Upper lobe of left lung (tissue), 6 donors: ENCODE results near the gene ADGRL1. TPM values are rescaled to one million over a fixed set of nuclear protein-coding genes. Genes with fewer than 3 reads are reported as not detected.

Source experiments
- ATAC-seq, 2 donors: fragments of 200-7000 bp; cut with Tn5 transposase; one replicate each; pipeline ENCODE4 v1.9.1; 2022; ENCODE audit warnings: mild to moderate bottlenecking in 2 of 2, moderate library complexity in 2 of 2; ENCODE audit not compliant: low FRiP score in 2 of 2
- DNase-seq, 2 donors: peaks; one replicate each; pipeline ENCODE4 v3.0.0-alpha.2; 2019 to 2020
- H3K27ac ChIP-seq, 4 donors: fragments of 200-600 bp; sonication (generic); one replicate each; pipeline ENCODE4 v1.5.1; 2016 to 2019
- H3K27me3 ChIP-seq, 4 donors: fragments of 200-600 bp; sonication (generic); one replicate each; pipeline ENCODE4 v1.5.1; 2017 to 2019
- H3K36me3 ChIP-seq, 4 donors: fragments of 200-600 bp; sonication (generic); one replicate each; pipeline ENCODE4 v1.5.1; 2016 to 2019
- H3K4me1 ChIP-seq, 4 donors: fragments of 200-600 bp; sonication (generic); one replicate each; pipeline ENCODE4 v1.5.1; 2018 to 2019
- H3K4me3 ChIP-seq, 4 donors: fragments of 200-600 bp; sonication (generic); one replicate each; pipeline ENCODE4 v1.5.1; 2017 to 2019; ENCODE audit warnings: mild to moderate bottlenecking in 2 of 4, moderate library complexity in 1 of 4
- H3K9me3 ChIP-seq, 4 donors: fragments of 200-600 bp; sonication (generic); one replicate each; pipeline ENCODE4 v1.5.1; 2018 to 2019
- EP300 ChIP-seq, 4 donors: sonication (generic); formaldehyde crosslinking; IDR thresholded peaks; one replicate each; pipeline ENCODE4 v1.5.1; 2017; ENCODE audit warnings: antibody characterized with exemption in 4 of 4, control low read depth in 2 of 4
- POLR2A ChIP-seq, 4 donors: fragments of 450-650 bp; IDR thresholded peaks; one replicate each; pipeline ENCODE4 v1.5.1; 2016 to 2017; ENCODE audit warnings: antibody characterized with exemption in 4 of 4, mild to moderate bottlenecking in 2 of 4
- POLR2AphosphoS5 ChIP-seq, 2 donors: sonication (generic); formaldehyde crosslinking; IDR thresholded peaks; one replicate each; pipeline ENCODE4 v1.5.1; 2017; ENCODE audit warnings: antibody characterized with exemption in 2 of 2
- WGBS, 2 donors: methylation state at CpG; one replicate each; pipeline ENCODE4 v1.1.5; 2017 to 2018; 5-methylcytosine and 5-hydroxymethylcytosine counted together
- total RNA-seq, 6 donors: library from RNA; depleted of rRNA in 4 of 6; stranded (reverse); fragments of >200 nt in 4 of 6; gene quantifications; one replicate each; pipeline versions ENCODE4 v1.1.0 to v1.2.1, GENCODE V29; 2016 to 2021
- TF ChIP-seq, protein P1 (sequence below), 6 experiments: fragments of 450-650 bp in 4 of 6; fragments of 200-600 bp in 2 of 6; sonication (generic) in 2 of 6; IDR thresholded peaks; one replicate each; pipeline ENCODE4 v1.5.1; 2016 to 2019; ENCODE audit warnings: antibody characterized with exemption in 6 of 6
- donor health status: DM: no; HTN: no; CAD: no; lungs with moderate emphysema.
- donor health status: DM: no; HTN: yes; CAD: no; lungs with severe emphysema.

ADGRL1 gene
- total RNA-seq, 6 donors from 2014 or later, result 23.5 to 33.2 (median 27.4) TPM

DNA sequence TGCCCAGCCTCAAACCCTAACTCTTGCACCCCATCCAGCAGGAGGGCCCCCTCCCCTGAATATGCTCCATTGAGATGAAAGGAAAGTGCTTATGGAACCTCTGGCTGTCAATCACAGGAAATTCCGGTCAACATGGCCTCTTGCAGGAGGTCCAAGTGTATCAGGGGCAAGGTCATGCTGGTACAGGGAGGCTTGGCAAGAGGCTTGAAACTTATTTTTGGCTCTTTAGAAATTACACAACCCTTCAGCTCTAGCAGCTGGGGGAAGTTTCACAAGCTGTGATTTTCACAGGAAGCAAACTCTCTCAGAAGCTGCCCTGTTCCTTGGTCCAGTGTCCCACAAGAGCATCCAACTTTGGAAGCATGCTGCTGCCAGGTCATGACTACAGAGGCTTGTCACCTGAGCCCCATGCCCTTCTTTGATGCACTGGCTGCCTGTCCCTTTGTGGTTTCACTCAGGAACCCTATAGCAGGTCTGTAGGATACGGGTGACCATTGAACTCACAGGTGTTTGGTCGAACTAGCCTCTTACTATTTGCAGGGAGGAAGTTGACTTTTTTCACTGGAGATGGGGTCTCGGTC is 78.0 kb downstream of the ADGRL1 start:
- TF ChIP-seq POLR2AphosphoS5 (IDR thresholded peaks at IDR 0.05), result peak; percentile 8 to 61
- no peak for TF ChIP-seq POLR2A (IDR thresholded peaks at IDR 0.05)
- no peaks in the 10 kb centered on the region for H3K27me3 ChIP-seq
- ATAC-seq, result peak; percentile 68 to 81
- 44 to 78% methylated on average over 4 of the region's 4 CpGs for WGBS, 2 donors
- H3K4me1 ChIP-seq, result peaks cover 7 to 12% (median 9%) of the 10 kb centered on the region in 4 donors
- peak in 1 of 2 donors; percentile 47 for DNase-seq
- no peaks in the 10 kb centered on the region for H3K9me3 ChIP-seq
- no peak overlapping the region for H3K4me3 ChIP-seq
- no peaks in the 10 kb centered on the region for H3K36me3 ChIP-seq
- peak overlapping the region; percentile 35 to 75 (median 70) for H3K27ac ChIP-seq

DNA sequence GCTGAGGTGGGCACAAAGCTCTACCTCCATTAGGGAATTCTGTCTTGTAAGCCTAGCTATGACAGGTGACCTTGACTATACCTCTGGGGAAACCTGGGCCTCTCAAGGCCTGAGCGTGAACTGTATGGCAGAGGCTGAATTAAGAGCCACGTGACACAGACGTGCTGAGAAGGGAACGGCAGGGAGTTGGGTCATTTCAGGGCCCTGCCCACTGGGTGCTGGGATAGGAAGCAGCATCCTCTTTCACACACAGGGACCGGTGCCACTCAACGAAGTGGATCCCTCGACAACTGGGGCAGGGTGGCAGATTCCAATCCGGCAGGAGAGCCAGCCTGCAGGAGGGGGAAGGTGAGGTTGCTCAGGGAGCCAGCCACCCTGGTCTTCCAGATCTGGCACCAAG is 78.8 kb downstream of the ADGRL1 start:
- 66 to 80% methylated on average over 7 to 8 of the region's 8 CpGs for WGBS, 2 donors
- Histone ChIP-seq H3K27me3 (no peaks in the 10 kb centered on the region), H3K9me3 (no peaks in the 10 kb centered on the region), H3K27ac (peak overlapping the region in 3 of 4 donors; percentile 25 to 75 (median 68)), H3K4me1 (peaks cover 7 to 12% (median 9%) of the 10 kb centered on the region in 4 donors), H3K4me3 (no peak overlapping the region), H3K36me3 (no peaks in the 10 kb centered on the region)
- TF ChIP-seq, protein P1, sequence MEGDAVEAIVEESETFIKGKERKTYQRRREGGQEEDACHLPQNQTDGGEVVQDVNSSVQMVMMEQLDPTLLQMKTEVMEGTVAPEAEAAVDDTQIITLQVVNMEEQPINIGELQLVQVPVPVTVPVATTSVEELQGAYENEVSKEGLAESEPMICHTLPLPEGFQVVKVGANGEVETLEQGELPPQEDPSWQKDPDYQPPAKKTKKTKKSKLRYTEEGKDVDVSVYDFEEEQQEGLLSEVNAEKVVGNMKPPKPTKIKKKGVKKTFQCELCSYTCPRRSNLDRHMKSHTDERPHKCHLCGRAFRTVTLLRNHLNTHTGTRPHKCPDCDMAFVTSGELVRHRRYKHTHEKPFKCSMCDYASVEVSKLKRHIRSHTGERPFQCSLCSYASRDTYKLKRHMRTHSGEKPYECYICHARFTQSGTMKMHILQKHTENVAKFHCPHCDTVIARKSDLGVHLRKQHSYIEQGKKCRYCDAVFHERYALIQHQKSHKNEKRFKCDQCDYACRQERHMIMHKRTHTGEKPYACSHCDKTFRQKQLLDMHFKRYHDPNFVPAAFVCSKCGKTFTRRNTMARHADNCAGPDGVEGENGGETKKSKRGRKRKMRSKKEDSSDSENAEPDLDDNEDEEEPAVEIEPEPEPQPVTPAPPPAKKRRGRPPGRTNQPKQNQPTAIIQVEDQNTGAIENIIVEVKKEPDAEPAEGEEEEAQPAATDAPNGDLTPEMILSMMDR (IDR thresholded peaks at IDR 0.05), result no peak
- TF ChIP-seq POLR2A (IDR thresholded peaks at IDR 0.05) (peak in 1 of 4 donors; percentile 41), POLR2AphosphoS5 (IDR thresholded peaks at IDR 0.05) (peak in 1 of 2 donors; percentile 10), EP300 (IDR thresholded peaks at IDR 0.05) (no peak)
- DNase-seq (peak in 1 of 2 donors; percentile 69), ATAC-seq (peak; percentile 71 to 84)

DNA sequence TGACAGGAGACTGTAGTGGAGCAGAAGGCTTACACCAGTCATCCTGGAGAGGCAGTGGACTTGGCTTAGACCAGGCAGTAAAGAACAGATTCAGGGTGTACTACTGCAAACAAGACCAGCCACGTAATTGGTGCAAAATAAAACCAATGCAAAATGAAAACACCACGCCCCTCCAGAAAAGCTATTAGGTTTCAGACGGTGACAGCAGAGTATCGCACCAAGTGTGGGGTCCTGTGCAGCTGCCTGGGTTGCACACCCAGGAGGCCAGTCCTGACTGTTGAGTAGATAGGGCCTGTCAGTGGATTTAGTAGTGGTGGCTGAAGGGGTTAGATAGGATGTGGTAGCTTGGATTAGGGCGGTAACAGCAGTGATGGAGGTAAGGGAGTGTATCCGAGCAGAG is 83.0 kb downstream of the ADGRL1 start:
- H3K27me3 ChIP-seq, result no peaks in the 10 kb centered on the region
- TF ChIP-seq POLR2AphosphoS5 (IDR thresholded peaks at IDR 0.05) (no peak), POLR2A (IDR thresholded peaks at IDR 0.05) (no peak), EP300 (IDR thresholded peaks at IDR 0.05) (no peak)
- TF ChIP-seq, protein P1 (IDR thresholded peaks at IDR 0.05), result no peak
- H3K4me3 ChIP-seq, result no peak overlapping the region
- no peak for ATAC-seq
- peaks cover 17 to 22% (median 21%) of the 10 kb centered on the region in 4 donors for H3K4me1 ChIP-seq
- H3K27ac ChIP-seq, result no peak overlapping the region
- H3K36me3 ChIP-seq, result no peaks in the 10 kb centered on the region
- 92 to 99% methylated on average over 6 of the region's 6 CpGs for WGBS, 2 donors
- no peaks in the 10 kb centered on the region for H3K9me3 ChIP-seq
- DNase-seq, result no peak

GRCh38 chr19:14120497-14120780 is 85.5 kb downstream of the ADGRL1 start:
- ATAC-seq, result no peak
- peak overlapping the region in 3 of 4 donors; percentile 95 to 98 (median 98) for H3K27ac ChIP-seq
- no peaks in the 10 kb centered on the region for H3K27me3 ChIP-seq
- TF ChIP-seq POLR2AphosphoS5 (IDR thresholded peaks at IDR 0.05) (no peak), POLR2A (IDR thresholded peaks at IDR 0.05) (no peak)
- peaks cover 31 to 37% (median 34%) of the 10 kb centered on the region in 4 donors for H3K4me1 ChIP-seq
- H3K36me3 ChIP-seq, result no peaks in the 10 kb centered on the region
- no peaks in the 10 kb centered on the region for H3K9me3 ChIP-seq
- WGBS, 2 donors, result 94 to 100% methylated on average over 7 of the region's 7 CpGs
- H3K4me3 ChIP-seq, result no peak overlapping the region
- DNase-seq, result no peak

GRCh38 chr19:14119644-14120496 is 86.1 kb downstream of the ADGRL1 start:
- 89 to 91% methylated on average over 6 to 7 of the region's 7 CpGs for WGBS, 2 donors
- H3K4me1 ChIP-seq, result peaks cover 36 to 43% (median 39%) of the 10 kb centered on the region in 4 donors
- ATAC-seq (no peak), DNase-seq (no peak)
- H3K9me3 ChIP-seq, result no peaks in the 10 kb centered on the region
- H3K36me3 ChIP-seq, result no peaks in the 10 kb centered on the region
- H3K27me3 ChIP-seq, result no peaks in the 10 kb centered on the region
- TF ChIP-seq, protein P1 (IDR thresholded peaks at IDR 0.05), result no peak
- H3K27ac ChIP-seq, result peak overlapping the region; percentile 95 to 98 (median 98)
- H3K4me3 ChIP-seq, result no peak overlapping the region
